ENCODE measurements around the gene PRKAR2B. TPM values are rescaled to one million over a fixed set of nuclear protein-coding genes. Genes with fewer than 3 reads are reported as not detected.
"Not testable (repeated sequence)": the region's sequence is repeated elsewhere in the genome, so short reads cannot be mapped to it uniquely, and the experiment has no call there.

PRKAR2B gene
- total RNA-seq, 1 donor from 2014 or later: 17.8 TPM

DNA sequence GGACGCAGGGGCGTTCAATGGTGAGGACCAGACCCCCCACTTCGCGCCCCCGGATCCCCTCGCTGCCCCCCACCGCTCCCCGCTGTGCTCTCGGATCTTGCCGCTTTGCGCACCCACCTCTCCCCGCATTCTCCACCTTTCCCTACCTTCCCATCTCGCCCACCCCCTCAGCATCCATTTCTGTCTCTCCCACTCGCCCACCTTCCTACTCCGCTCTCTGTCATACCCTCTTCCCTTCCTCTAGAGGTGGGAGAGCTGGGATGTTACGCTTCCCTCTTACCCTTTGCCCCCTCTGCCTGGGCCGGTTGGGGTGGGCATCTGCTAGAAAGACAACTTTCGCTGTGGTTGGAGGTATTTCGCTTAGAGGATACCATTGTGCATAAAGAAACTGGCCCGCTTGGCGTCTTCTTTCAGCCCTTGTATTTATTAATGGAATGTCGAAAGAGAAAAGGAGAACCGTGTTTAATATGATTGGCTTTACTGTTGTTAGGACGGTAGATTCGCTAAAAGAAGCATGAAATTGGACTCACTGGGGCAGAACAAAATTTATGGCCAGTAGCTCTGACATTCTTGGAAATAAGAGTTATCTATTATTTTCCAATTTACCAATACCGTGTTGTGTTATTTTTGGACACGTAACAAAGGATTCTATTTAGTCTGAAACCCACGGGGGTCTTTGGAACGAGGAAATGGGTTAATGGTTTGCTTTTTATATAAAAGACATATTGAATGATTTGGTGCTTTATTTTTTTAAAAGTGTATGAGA is 873 bp downstream of the PRKAR2B start:
- ATAC-seq: peak; percentile 19
- no peak for DNase-seq (ENCODE audit: low spot score)
- intact Hi-C loops (cut with DNase I): no loop called here

DNA sequence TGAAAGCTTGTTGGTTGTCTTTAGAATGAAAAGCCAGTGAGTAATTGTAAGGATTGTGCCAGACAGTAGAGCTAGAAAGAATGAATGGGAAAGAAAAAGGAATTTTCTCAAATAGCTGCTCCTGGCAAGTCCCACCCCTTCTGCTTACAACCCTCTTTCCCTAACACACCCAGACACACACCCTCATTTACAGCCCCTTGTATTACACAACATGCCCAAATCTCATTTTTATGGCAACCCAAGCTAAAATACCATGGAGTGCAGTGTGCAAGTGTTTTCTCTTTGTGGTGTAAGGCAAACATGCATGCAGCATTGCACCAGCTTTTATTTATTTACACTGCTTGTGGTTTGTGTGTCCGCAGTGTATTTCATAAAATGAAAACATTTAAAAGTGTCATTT is 1.5 kb downstream of the PRKAR2B start:
- ATAC-seq: peak; percentile 71
- intact Hi-C loops (cut with DNase I): no loop called here
- no peak for DNase-seq (ENCODE audit: low spot score)

DNA sequence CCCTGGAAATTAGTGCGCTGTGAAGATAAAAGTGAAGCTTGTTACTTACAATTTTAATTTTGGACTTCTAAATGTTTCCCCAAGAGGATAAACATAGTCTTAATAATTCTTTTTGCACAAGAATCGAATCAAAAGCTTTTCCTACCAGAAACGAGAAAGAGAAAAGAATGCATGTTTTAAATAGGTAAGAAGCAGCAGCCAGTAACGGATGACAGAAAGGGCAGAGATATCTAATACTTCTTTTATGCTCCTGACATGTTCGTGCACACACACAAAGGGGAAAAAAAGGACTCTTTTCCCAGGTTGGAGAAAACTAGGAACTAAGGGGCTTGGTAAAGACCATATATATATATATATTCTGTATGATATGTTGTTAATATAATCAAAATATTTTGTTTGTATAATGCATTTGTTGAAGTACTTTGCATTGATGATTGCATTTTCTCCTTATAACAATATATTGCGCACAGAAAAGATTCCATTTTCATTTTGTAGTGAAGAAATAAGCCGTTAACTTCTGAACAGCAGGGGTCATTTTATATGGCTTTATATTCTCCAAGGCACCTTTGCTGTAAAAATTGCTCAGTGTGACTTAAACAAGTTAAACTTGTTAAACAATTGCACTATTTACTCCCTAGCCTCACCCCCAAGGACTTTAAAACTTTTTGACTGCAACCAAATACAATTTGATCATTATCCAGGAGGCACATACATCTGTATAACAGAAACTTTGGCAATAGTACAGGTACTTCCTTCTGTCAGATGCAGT is 2.2 kb downstream of the PRKAR2B start:
- no peak for ATAC-seq
- DNase-seq (ENCODE audit: low spot score): no peak
- intact Hi-C loops (cut with DNase I): no loop called here

DNA sequence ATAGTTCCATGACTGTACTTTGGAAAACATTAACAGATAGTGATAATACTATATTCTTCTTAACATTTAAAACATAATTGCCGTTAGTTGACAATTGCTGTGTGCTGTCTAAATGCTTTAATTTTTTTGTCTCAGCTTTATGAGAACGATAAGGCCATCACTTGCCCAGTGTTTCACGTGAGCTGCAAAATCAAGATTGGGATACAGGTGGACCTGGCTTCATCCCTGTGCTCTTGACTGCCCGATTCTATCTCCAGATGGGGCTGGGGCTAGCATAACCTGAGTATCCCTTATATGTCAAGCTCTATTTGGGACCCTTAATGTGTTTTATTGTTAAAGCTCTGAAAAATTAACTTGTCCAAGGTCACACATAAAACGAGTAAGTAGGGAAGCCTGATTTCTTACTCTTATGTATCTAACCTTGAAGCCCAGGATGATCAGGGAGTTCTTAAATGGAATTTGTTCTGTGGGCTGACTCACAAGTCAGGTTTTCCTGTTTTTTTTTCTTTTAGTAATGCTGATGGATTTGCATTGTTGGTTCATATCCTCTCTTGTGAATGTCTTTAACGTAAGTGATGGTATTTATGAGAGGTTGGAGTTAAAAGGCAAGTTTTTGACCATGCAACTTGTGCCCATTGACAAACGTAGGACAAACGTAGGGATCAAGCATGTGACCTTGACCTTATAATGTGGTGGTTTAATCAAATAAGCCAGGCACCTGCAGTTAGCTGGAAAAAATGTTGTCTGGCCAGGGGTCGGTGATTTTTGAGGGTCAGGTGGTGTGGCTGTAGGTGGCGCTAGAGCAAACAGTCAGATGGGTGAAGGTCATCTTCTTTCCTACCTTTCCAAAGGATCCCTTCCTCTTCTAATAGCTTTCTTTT is 3.6 kb downstream of the PRKAR2B start:
- intact Hi-C loops (cut with DNase I): no loop called here

DNA sequence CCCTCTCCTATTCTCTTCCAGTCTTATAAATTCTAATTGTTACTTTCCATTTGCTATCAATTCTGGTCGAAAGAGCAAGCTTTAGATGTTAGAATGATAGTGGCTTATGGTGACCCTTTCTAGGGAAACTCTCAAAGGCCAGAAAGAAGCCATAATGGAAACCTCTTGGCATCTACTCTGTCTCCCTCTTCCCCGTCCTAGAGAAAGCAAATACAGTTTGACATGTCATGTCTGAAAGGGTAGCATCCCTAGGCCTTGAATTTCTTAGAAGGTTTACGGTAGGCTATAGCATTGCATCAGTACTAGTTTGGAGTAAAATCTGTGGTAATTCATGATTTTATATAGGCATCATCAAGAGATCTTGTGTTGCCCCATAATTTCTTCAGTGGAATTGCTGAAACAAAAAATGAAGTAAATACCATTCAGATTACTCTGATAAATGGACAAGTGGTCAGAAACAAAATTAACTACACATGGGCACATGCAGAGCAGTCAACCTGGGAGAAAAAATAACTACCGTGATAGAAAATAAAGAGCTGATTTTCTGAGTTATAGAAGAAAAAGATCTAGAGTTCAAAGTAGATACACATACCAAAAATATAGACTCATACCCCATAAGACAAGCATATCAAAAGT is 4.4 kb downstream of the PRKAR2B start:
- intact Hi-C loops (cut with DNase I): no loop called here
- ATAC-seq (no peak), DNase-seq (ENCODE audit: low spot score) (no peak)

More for the DNA sequence above, 3.6 kb downstream of the PRKAR2B start:
- ATAC-seq: no peak
- no peak for DNase-seq (ENCODE audit: low spot score)

DNA sequence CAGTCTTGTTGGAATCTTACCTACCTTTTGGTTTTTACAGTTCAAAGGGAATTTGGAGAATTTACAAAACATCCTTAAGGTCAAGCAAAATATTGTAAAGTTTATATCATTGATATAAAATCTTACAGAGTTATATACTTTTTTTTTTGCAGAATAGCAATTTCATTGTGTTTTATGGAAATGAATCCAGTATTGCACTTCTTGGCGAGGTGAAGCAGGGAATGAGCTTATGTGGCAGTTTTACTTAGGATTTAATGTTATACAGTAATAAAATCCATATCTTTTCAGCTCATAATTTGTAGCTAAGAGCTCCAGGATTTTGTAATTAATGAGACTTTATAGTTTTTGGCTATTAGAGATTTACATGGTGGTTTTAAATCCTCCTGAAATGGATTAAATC is 5.0 kb downstream of the PRKAR2B start:
- DNase-seq (ENCODE audit: low spot score): no peak
- intact Hi-C loops (cut with DNase I): no loop called here
- no peak for ATAC-seq

DNA sequence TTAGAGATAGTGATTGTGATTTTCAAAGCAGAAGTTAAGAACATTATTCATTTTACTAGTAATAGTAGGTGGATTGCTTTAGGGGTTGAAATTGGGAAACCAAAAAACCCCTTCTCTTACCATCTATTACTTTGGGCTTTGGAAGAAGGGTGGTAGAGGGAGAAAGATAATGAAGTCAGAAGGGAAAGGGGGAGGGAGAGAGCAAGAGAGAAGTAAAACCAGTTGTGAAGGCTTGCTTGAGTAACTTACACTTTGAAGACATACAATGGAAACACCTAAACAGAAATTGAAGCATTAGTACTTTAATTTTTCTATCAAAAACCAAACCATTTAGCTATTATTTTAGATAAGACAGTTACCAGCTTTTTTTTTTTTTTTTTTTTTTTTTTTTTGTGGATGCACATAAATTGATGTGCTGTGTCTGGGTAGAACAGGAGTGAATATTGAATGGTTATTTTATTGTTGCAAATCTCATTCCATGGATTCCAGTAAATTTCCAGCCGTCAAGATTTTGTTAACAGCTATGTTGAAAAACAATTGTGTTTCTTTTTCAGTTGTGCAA is 5.5 kb downstream of the PRKAR2B start:
- DNase-seq (ENCODE audit: low spot score): no peak
- ATAC-seq: no peak
- intact Hi-C loops (cut with DNase I): no loop called here

DNA sequence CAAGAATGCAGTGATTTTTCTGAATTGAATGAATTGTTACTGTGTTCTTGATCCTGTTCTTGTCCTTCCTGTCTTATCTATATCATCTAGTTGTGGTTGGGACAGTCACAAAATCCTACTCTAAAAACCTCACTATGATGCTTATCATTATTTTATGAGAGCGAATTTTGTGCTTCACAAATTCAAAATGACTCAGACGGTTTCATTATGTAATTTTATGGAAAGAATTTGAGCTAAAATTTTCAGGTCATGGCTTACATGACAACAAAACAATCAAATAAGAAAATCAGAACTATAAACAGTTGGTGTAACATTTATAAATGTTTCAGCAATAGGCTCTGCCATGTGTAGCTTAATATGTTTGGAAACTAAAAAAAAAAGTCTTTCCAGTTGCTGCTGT is 6.9 kb downstream of the PRKAR2B start:
- ATAC-seq: no peak
- intact Hi-C loops (cut with DNase I): no loop called here
- no peak for DNase-seq (ENCODE audit: low spot score)

DNA sequence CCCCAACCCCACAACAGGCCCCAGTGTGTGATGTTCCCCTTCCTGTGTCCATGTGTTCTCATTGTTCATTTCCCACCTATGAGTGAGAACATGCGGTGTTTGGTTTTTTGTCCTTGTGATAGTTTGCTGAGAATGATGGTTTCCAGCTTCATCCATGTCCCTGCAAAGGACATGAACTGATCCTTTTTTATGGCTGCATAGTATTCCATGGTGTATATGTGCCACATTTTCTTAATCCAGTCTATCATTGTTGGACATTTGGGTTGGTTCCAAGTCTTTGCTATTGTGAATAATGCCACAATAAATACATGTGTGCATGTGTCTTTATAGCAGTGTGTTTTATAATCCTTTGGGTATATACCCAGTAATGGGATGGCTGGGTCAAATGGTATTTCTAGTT is 10.5 kb downstream of the PRKAR2B start:
- DNase-seq (ENCODE audit: low spot score); intact Hi-C loops (cut with DNase I); ATAC-seq: not testable (repeated sequence)

DNA sequence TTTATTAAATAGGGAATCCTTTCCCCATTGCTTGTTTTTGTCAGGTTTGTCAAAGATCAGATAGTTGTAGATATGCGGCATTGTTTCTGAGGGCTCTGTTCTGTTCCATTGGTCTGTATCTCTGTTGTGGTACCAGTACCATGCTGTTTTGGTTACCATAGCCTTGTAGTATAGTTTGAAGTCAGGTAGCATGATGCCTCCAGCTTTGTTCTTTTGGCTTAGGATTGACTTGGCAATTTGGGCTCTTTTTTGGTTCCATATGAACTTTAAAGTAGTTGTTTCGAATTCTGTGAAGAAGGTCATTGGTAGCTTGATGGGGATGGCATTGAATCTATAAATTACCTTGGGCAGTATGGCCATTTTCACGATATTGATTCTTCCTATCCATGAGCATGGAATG is 11.6 kb downstream of the PRKAR2B start:
- not testable (repeated sequence) for ATAC-seq

DNA sequence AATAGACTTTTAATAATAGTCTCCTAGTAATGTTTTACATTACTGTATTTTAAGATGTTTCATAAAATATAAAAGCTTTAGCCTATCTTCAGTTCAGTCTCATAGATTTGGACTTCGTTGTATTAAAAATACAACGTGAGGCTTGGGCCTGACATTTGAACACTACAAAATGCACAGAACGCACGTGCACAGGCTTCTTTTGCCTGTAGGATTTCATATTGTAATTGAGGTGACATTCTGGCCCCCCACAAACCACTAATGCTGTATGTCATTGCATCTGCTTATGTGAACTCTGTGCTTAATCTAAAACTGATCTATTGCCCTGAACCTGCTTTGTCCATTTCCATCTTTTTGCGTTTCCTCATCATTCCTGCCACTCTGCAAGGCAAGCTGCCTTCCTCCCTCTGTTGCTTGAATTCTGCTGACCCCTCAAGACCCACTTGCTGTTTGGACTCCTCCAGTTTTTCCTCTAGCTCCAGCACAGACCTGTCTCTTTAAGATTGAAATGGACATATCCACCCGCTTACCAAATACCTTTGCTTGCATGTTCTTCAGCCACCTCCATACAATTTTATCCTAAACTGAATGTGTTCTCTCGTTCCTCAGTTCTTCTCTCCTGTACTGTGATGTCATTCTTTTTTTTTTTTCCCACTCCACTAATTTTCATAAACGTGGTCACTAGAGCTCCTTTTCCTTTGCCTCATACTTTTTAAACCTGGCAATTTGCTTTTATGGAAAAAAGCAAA is 12.4 kb downstream of the PRKAR2B start:
- intact Hi-C loops (cut with DNase I): no loop called here
- DNase-seq (ENCODE audit: low spot score) (no peak), ATAC-seq (no peak)

More for the DNA sequence above, 11.6 kb downstream of the PRKAR2B start:
- intact Hi-C loops (cut with DNase I); DNase-seq (ENCODE audit: low spot score): not testable (repeated sequence)

DNA sequence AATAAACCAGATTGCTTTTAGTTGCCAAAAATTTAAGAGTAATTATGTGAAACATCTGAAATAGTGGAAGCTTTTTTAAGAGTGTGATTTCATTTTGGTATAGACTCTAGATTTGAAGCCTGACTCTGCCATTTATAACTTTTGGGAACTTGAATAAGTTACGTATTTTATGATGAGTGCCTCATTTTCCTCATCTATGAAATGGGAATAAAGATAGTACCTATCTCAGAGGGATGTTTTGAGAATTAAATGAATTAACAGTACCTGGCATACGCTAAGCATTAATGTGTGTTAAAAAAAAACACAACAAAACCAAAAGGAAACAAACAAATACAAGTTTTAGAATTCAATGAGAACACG is 12.9 kb downstream of the PRKAR2B start:
- intact Hi-C loops (cut with DNase I): no loop called here
- ATAC-seq: no peak

DNA sequence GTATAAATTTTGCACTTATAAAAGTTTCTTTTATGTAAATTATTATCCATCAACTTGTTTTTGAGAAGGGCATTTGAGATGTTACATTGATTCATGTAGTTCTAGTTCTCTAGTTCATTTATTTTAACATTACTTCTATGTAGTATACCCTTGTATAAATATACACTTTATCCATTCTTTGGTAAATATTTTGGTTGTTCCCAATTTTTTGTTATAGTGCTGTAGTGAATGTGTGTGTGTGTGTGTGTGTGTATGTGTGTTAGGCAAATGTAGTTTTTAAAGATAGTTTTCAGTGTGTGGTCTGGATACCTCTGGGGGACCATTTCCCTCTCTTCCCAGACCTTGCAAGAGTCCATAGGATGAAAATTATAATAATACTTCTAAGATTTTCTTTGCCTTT is 15.0 kb downstream of the PRKAR2B start:
- intact Hi-C loops (cut with DNase I): no loop called here
- ATAC-seq: no peak
- no peak for DNase-seq (ENCODE audit: low spot score)

More for the DNA sequence above, 12.9 kb downstream of the PRKAR2B start:
- DNase-seq (ENCODE audit: low spot score): no peak

DNA sequence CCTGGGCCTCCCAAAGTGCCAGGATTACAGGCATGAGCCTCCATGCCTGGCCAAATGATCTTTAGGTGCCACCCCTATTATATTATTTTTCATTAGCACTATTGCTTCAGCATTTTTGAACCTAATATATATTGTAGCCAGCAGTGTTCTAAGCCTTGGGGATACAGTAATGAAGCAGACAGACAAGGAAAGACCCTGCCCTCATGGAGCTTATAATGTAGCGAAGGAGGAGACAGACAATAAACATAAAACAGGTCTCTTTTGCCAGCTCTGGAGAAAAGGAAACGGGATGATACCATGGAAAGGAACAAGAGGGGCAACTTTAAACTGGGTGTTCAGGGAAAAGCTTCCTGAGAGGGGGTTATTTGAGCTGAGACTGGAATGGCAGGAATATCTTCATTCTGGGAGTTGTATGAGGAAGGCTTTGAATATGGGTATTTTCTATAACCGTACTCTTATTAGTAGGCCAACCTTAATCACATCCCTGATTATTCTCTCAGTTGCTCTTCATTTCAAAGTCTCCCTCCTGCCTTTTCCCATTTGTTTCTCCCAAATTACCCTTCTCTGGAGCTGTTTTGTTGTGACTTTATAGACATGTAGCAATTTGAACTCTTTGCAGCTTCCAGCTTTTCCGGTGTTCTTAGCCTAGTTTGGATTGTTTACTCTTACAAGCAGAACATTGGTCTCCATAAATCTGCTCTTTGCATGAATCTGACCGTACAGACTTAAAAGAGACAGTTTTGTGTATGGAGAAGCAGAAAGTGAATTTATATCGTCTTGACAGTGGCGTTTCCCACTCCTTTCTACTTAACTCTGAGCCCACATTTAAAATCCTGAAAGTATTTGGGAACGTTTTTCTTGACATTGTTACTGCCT is 19.0 kb downstream of the PRKAR2B start:
- no peak for DNase-seq (ENCODE audit: low spot score)
- ATAC-seq: no peak
- intact Hi-C loops (cut with DNase I): no loop called here

DNA sequence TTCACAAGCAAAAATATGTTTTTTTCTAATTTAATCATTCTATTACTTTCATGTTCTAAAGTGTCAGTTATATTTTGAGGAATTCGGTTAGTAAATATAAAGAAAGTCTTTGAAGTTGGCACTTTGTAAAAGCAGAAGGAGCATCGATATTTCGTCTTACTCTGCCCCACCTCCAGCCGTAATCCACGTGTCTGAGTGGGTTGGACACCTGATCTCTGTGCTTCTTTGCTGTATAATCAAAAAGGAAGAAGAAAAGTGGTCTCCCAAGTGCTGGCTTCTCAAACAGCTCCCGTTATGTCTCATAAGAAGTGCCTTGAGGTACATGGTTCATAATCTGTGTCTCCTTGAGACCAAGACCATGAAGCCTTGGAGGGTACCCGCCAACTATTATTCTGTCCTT is 19.8 kb downstream of the PRKAR2B start:
- intact Hi-C loops (cut with DNase I): no loop called here
- DNase-seq (ENCODE audit: low spot score) (no peak), ATAC-seq (no peak)

DNA sequence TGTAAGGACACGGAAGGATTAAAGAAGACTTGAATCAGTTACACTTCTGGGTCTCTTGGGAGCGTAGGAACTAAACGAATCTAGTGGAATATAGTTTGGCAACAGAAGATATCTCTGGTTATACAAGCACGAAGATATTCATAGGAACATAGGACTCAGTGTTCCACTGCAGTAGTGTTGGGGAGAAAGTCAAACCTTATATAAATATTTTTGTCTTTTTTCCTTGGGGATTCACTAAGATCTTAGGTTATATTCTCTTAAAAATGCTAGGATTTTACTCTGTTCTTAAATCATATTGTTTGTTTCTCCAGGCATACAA is 21.4 kb downstream of the PRKAR2B start:
- intact Hi-C loops (cut with DNase I): no loop called here
- no peak for ATAC-seq
- DNase-seq (ENCODE audit: low spot score): no peak

DNA sequence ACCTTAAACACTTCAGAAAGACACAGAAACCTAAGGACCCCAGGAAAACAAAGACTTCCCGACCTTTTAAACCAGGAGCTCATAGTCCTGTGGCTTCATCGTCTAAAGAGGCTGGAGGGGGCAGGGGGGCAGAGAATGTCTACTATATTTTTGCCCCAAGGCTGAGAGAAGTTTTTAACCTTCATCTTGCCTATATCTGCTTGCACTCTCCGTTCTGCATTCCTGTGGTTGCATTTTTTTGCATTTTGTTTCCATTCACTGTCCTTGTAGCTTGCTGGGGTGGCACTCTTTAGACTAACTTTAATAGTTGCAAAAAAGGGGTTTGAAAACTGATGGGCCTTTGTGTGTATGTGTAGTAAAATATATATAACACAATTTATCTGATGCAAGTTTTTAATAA is 23.7 kb downstream of the PRKAR2B start:
- intact Hi-C loops (cut with DNase I): no loop called here
- ATAC-seq (no peak), DNase-seq (ENCODE audit: low spot score) (no peak)

Data from sciatic nerve (tissue), 2 donors.